Parathyroid adenoma (tissue), 2 donors: ENCODE data around the gene TM2D3.

Experiments
- H2AFZ ChIP-seq: fragments of 300-600 bp; sonication (generic); one replicate; pipeline ENCODE4 v1.7.0; 2017; ENCODE audit warnings: antibody characterized with exemption, mild to moderate bottlenecking
- H3K27ac ChIP-seq: fragments of 300-600 bp; sonication (generic); one replicate; pipeline ENCODE4 v1.7.0; 2017
- H3K27me3 ChIP-seq: fragments of 300-600 bp; sonication (generic); one replicate; pipeline ENCODE4 v1.7.0; 2017; ENCODE audit warnings: low read length; ENCODE audit not compliant: control insufficient read depth, insufficient read depth
- H3K36me3 ChIP-seq: fragments of 300-600 bp; sonication (generic); one replicate; pipeline ENCODE4 v1.7.0; 2017; ENCODE audit warnings: low read length; ENCODE audit not compliant: control insufficient read depth, insufficient read depth
- H3K4me1 ChIP-seq: fragments of 300-600 bp; sonication (generic); one replicate; pipeline ENCODE4 v1.7.0; 2017; ENCODE audit warnings: control low read depth
- H3K4me2 ChIP-seq: fragments of 300-600 bp; sonication (generic); one replicate; pipeline ENCODE4 v1.7.0; 2017; ENCODE audit warnings: low read length
- H3K4me3 ChIP-seq: fragments of 300-600 bp; sonication (generic); one replicate; pipeline ENCODE4 v1.7.0; 2017; ENCODE audit warnings: low read depth, low read length
- H3K79me2 ChIP-seq: fragments of 300-600 bp; sonication (generic); one replicate; pipeline ENCODE4 v1.7.0; 2017; ENCODE audit warnings: control low read depth
- H3K9ac ChIP-seq: fragments of 300-600 bp; sonication (generic); one replicate; pipeline ENCODE4 v1.7.0; 2017; ENCODE audit warnings: mild to moderate bottlenecking
- H3K9me3 ChIP-seq: fragments of 300-600 bp; sonication (generic); one replicate; pipeline ENCODE4 v1.7.0; 2017; ENCODE audit warnings: low read length; ENCODE audit not compliant: control insufficient read depth
- TF ChIP-seq, protein P1 (sequence below): fragments of 300-600 bp; sonication (generic); IDR thresholded peaks from one replicate; pipeline ENCODE4 v1.7.0; 2017; ENCODE audit warnings: antibody characterized with exemption, mild to moderate bottlenecking
- donor health status: primary hyperparathyroidism.

The TM2D3 gene

GRCh38 chr15:101611007-101611406, 41.2 kb downstream of the TM2D3 start:
- Histone ChIP-seq H3K27ac (no peak overlapping the region), H3K9ac (no peak overlapping the region), H3K4me2 (no peak overlapping the region), H3K4me1 (no peaks in the 10 kb centered on the region), H3K36me3 (no peaks in the 10 kb centered on the region), H2AFZ (no peak overlapping the region), H3K9me3 (no peaks in the 10 kb centered on the region), H3K79me2 (no peaks in the 10 kb centered on the region), H3K4me3 (no peak overlapping the region), H3K27me3 (no peaks in the 10 kb centered on the region)
- TF ChIP-seq, protein P1, sequence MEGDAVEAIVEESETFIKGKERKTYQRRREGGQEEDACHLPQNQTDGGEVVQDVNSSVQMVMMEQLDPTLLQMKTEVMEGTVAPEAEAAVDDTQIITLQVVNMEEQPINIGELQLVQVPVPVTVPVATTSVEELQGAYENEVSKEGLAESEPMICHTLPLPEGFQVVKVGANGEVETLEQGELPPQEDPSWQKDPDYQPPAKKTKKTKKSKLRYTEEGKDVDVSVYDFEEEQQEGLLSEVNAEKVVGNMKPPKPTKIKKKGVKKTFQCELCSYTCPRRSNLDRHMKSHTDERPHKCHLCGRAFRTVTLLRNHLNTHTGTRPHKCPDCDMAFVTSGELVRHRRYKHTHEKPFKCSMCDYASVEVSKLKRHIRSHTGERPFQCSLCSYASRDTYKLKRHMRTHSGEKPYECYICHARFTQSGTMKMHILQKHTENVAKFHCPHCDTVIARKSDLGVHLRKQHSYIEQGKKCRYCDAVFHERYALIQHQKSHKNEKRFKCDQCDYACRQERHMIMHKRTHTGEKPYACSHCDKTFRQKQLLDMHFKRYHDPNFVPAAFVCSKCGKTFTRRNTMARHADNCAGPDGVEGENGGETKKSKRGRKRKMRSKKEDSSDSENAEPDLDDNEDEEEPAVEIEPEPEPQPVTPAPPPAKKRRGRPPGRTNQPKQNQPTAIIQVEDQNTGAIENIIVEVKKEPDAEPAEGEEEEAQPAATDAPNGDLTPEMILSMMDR: no peak

- Histone ChIP-seq H3K9ac (no peak overlapping the region), H3K9me3 (no peaks in the 10 kb centered on the region), H3K27me3 (no peaks in the 10 kb centered on the region), H3K36me3 (no peaks in the 10 kb centered on the region), H3K4me2 (no peak overlapping the region), H3K4me3 (no peak overlapping the region), H2AFZ (no peak overlapping the region), H3K79me2 (no peaks in the 10 kb centered on the region), H3K27ac (no peak overlapping the region), H3K4me1 (no peaks in the 10 kb centered on the region)
- TF ChIP-seq, protein P1: no peak
Observed at GRCh38 chr15:101610611-101611000, 41.6 kb downstream of the TM2D3 start.

DNA sequence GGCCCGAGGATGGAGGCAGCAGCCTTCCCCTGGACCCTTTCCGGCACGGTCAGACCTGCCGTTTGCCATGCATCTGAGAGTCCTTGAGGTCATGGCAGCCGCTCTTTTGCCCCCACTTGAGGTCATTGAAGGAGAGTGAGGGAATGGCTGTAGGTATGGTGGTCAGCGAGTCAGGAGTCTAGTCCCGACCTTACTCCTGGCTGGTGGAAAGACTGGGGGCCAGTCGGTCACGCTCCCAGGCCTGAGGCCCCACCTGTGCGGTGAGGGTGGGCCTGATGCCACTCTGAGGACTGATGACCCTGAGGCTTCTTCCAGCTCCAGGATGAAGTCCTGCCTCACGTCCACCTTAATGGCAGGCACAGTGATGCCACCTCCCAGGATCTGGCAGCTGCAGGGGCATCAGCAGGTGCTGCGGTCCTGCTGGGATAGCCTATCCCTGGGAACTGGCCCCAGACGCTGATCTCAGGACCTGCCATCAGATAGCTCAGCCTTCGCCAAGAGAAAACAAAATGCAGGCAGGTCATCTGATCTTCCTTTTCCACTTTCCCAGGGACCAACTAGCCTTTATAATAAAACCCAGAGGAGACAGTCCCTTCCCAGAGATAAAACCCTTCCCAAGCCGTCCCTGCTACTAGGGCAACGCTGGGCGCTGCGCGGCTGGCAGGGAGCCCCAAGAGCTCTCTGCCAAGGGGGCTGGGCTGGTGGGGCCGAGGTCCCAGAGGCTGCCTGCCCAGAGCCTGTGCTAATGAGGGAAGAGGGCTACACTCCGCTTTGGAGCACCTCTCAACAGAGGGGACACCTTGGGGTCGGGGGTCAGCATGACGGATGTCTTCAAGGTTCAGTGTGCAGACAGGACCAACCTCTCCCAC, 42.2 kb downstream of the TM2D3 start:
- no peaks in the 10 kb centered on the region for H3K36me3 ChIP-seq
- no peak overlapping the region for H3K4me3 ChIP-seq
- no peaks in the 10 kb centered on the region for H3K4me1 ChIP-seq
- H3K4me2 ChIP-seq: no peak overlapping the region
- no peak overlapping the region for H2AFZ ChIP-seq
- TF ChIP-seq, protein P1: no peak
- no peaks in the 10 kb centered on the region for H3K9me3 ChIP-seq
- no peaks in the 10 kb centered on the region for H3K79me2 ChIP-seq
- no peaks in the 10 kb centered on the region for H3K27me3 ChIP-seq
- no peak overlapping the region for H3K9ac ChIP-seq
- no peak overlapping the region for H3K27ac ChIP-seq

- no peaks in the 10 kb centered on the region for H3K27me3 ChIP-seq
- no peak overlapping the region for H3K4me3 ChIP-seq
- no peak overlapping the region for H3K9ac ChIP-seq
- TF ChIP-seq, protein P1: no peak
- no peaks in the 10 kb centered on the region for H3K79me2 ChIP-seq
- no peak overlapping the region for H3K4me2 ChIP-seq
- H3K9me3 ChIP-seq: no peaks in the 10 kb centered on the region
- H2AFZ ChIP-seq: no peak overlapping the region
- no peaks in the 10 kb centered on the region for H3K4me1 ChIP-seq
- no peak overlapping the region for H3K27ac ChIP-seq
- no peaks in the 10 kb centered on the region for H3K36me3 ChIP-seq
Observed at GRCh38 chr15:101608201-101608600, 44.0 kb downstream of the TM2D3 start.

DNA sequence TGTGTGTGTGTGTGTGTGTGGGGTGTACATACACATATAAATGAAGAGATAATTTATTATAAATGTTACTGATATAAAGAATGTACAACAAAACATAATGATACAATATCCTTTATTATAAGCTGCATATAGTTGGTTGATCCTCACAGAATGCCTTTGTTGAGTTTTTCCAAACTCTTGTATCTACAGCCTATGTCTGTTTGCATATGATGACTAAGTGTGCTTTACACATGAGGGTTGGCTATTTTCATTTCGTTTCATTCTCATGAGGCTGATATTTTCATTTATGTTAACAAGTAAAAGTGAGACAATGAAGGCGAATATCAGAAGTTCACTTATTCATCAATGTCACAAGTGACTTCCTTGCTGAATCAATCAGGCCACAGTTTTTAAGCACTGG, 45.1 kb downstream of the TM2D3 start:
- no peaks in the 10 kb centered on the region for H3K4me1 ChIP-seq
- no peaks in the 10 kb centered on the region for H3K9me3 ChIP-seq
- H3K9ac ChIP-seq: no peak overlapping the region
- TF ChIP-seq, protein P1: no peak
- no peak overlapping the region for H3K4me2 ChIP-seq
- no peak overlapping the region for H3K27ac ChIP-seq
- H3K79me2 ChIP-seq: no peaks in the 10 kb centered on the region
- no peak overlapping the region for H2AFZ ChIP-seq
- no peaks in the 10 kb centered on the region for H3K27me3 ChIP-seq
- no peak overlapping the region for H3K4me3 ChIP-seq
- H3K36me3 ChIP-seq: no peaks in the 10 kb centered on the region
